H9 (cell line): ENCODE measurements around the gene LARP6. TPM values are rescaled to one million over a fixed set of nuclear protein-coding genes. Genes with fewer than 3 reads are reported as not detected.

Experiments used
- DNase-seq: peaks from one replicate; pipeline ENCODE4 v3.0.0-alpha.2; 2017
- H2AFZ ChIP-seq: one replicate; pipeline ENCODE4 v1.6.1; 2013; ENCODE audit warnings: mild to moderate bottlenecking, low read length, control low read depth, moderate library complexity
- H2AK5ac ChIP-seq: 2 replicates; pipeline ENCODE4 v1.6.1; 2013; ENCODE audit warnings: low read length, control low read depth, mixed read lengths; ENCODE audit not compliant: insufficient read length
- H2BK120ac ChIP-seq: one replicate; pipeline ENCODE4 v1.6.1; 2013; ENCODE audit warnings: low read depth, mild to moderate bottlenecking, low read length, control low read depth, inconsistent platforms; ENCODE audit not compliant: poor library complexity, severe bottlenecking
- H2BK12ac ChIP-seq: 2 replicates; pipeline ENCODE4 v1.6.1; 2013; ENCODE audit warnings: low read length, control low read depth, mixed read lengths, low read depth; ENCODE audit not compliant: insufficient read length
- H2BK15ac ChIP-seq: 2 replicates; pipeline ENCODE4 v1.6.1; 2013; ENCODE audit warnings: low read depth, low read length, control low read depth
- H2BK20ac ChIP-seq: one replicate; pipeline ENCODE4 v1.6.1; 2013; ENCODE audit warnings: low read depth, mild to moderate bottlenecking, low read length, control low read depth, inconsistent platforms; ENCODE audit not compliant: poor library complexity, severe bottlenecking
- H2BK5ac ChIP-seq: 2 replicates; pipeline ENCODE4 v1.6.1; 2013; ENCODE audit warnings: low read length, control low read depth, mixed read lengths; ENCODE audit not compliant: insufficient read length
- H3K14ac ChIP-seq: 2 replicates; pipeline ENCODE4 v1.6.1; 2013; ENCODE audit warnings: low read length, control low read depth; ENCODE audit not compliant: insufficient read depth
- H3K18ac ChIP-seq: 2 replicates; pipeline ENCODE4 v1.6.1; 2013; ENCODE audit warnings: low read depth, mild to moderate bottlenecking, mixed read lengths, low read length, control low read depth; ENCODE audit not compliant: insufficient read length
- H3K23ac ChIP-seq: 2 replicates; pipeline ENCODE4 v1.6.1; 2013; ENCODE audit warnings: low read length, control low read depth, mixed read lengths, low read depth; ENCODE audit not compliant: insufficient read length
- H3K23me2 ChIP-seq: 2 replicates; pipeline ENCODE4 v1.6.1; 2013; ENCODE audit warnings: low read depth, mild to moderate bottlenecking, mixed read lengths, low read length, control low read depth; ENCODE audit not compliant: insufficient read length, poor library complexity, severe bottlenecking
- H3K27ac ChIP-seq: 2 replicates; pipeline ENCODE4 v1.5.1; 2013; ENCODE audit warnings: low read length, control low read depth, mixed read lengths, low read depth; ENCODE audit not compliant: insufficient read length
- H3K27me3 ChIP-seq: 2 replicates; pipeline ENCODE4 v1.6.1; 2013; ENCODE audit warnings: low read length, control low read depth, inconsistent platforms; ENCODE audit not compliant: insufficient read depth
- H3K4ac ChIP-seq: 2 replicates; pipeline ENCODE4 v1.6.1; 2013; ENCODE audit warnings: low read depth, mild to moderate bottlenecking, control low read depth, inconsistent platforms, low read length, moderate library complexity
- H3K4me1 ChIP-seq: 2 replicates; pipeline ENCODE4 v1.6.1; 2013; ENCODE audit warnings: low read length, control low read depth, inconsistent platforms; ENCODE audit not compliant: insufficient read depth
- H3K4me2 ChIP-seq: 2 replicates; pipeline ENCODE4 v1.6.1; 2013; ENCODE audit warnings: low read length, control low read depth, mixed read lengths; ENCODE audit not compliant: insufficient read length, insufficient read depth
- H3K56ac ChIP-seq: 2 replicates; pipeline ENCODE4 v1.6.1; 2013; ENCODE audit warnings: low read depth, mild to moderate bottlenecking, mixed read lengths, low read length, control low read depth; ENCODE audit not compliant: insufficient read length
- H3K79me1 ChIP-seq: 2 replicates; pipeline ENCODE4 v1.6.1; 2013; ENCODE audit warnings: low read depth, mild to moderate bottlenecking, moderate library complexity, low read length, control low read depth, inconsistent platforms; ENCODE audit not compliant: insufficient read depth, poor library complexity, severe bottlenecking
- H3K79me2 ChIP-seq: 2 replicates; pipeline ENCODE4 v1.6.1; 2013; ENCODE audit warnings: low read length, control low read depth, inconsistent platforms; ENCODE audit not compliant: insufficient read depth
- H3K9ac ChIP-seq: 2 replicates; pipeline ENCODE4 v1.6.1; 2013; ENCODE audit warnings: low read length, control low read depth, mixed read lengths; ENCODE audit not compliant: insufficient read length; ENCODE audit errors: extremely low read depth
- H3K9me3 ChIP-seq: one replicate; pipeline ENCODE4 v1.6.1; 2013; ENCODE audit warnings: low read depth, low read length, inconsistent platforms; ENCODE audit not compliant: control insufficient read depth
- H3T11ph ChIP-seq: one replicate; pipeline ENCODE4 v1.6.1; 2013; ENCODE audit warnings: mild to moderate bottlenecking, low read length, control low read depth, inconsistent platforms
- H4K20me1 ChIP-seq: one replicate; pipeline ENCODE4 v1.6.1; 2013; ENCODE audit not compliant: control insufficient read depth, insufficient read length, insufficient read depth
- H4K5ac ChIP-seq: 2 replicates; pipeline ENCODE4 v1.6.1; 2013; ENCODE audit warnings: low read depth, mild to moderate bottlenecking, mixed read lengths, low read length, control low read depth; ENCODE audit not compliant: insufficient read length
- H4K8ac ChIP-seq: replicated peaks from 2 replicates; pipeline ENCODE4 v1.6.1; 2013; ENCODE audit warnings: low read length, control low read depth, mixed read lengths, low read depth; ENCODE audit not compliant: insufficient read length
- H4K91ac ChIP-seq: 2 replicates; pipeline ENCODE4 v1.6.1; 2013; ENCODE audit warnings: low read depth, mild to moderate bottlenecking, moderate library complexity, mixed read lengths, low read length, control low read depth; ENCODE audit not compliant: insufficient read length
- H3K27ac Mint-ChIP-seq, 3 experiments: 2 replicates in 2 of 3; 3 replicates in 1 of 3; pipeline ENCODE4 v1.8.0; 2020 to 2021; ENCODE audit warnings: mixed read lengths in 3 of 3, mild to moderate bottlenecking in 1 of 3, moderate library complexity in 1 of 3
- H3K27me3 Mint-ChIP-seq: 2 replicates; pipeline ENCODE4 v1.8.0; 2021; ENCODE audit warnings: low read depth, mild to moderate bottlenecking, moderate library complexity, mixed read lengths
- H3K36me3 Mint-ChIP-seq, 3 experiments: 2 replicates in 2 of 3; 3 replicates in 1 of 3; pipeline ENCODE4 v1.8.0; 2020 to 2021; ENCODE audit warnings: low read depth in 3 of 3, mixed read lengths in 3 of 3; ENCODE audit not compliant: insufficient read depth in 1 of 3
- H3K4me1 Mint-ChIP-seq, 2 experiments: 2 replicates each; pipeline ENCODE4 v1.8.0; 2020; ENCODE audit warnings: mixed read lengths in 2 of 2
- H3K4me3 Mint-ChIP-seq, 2 experiments: 2 replicates in 1 of 2; 3 replicates in 1 of 2; pipeline ENCODE4 v1.8.0; 2020 to 2021; ENCODE audit warnings: mild to moderate bottlenecking in 2 of 2, mixed read lengths in 2 of 2, moderate library complexity in 1 of 2
- H3K9me3 Mint-ChIP-seq, 2 experiments: 2 replicates in 1 of 2; 3 replicates in 1 of 2; pipeline ENCODE4 v1.8.0; 2020; ENCODE audit warnings: mild to moderate bottlenecking in 2 of 2, mixed read lengths in 2 of 2, moderate library complexity in 1 of 2
- WGBS: extraction: QIAGEN DNeasy Blood & Tissue Kit; methylation state at CpG from one replicate; pipeline ENCODE4 v1.1.7; 2013; ENCODE audit warnings: missing lambda C conversion rate, low lambda C conversion rate, mixed read lengths; ENCODE audit not compliant: insufficient read length; ENCODE audit errors: extremely low coverage; 5-methylcytosine and 5-hydroxymethylcytosine counted together
- total RNA-seq: library from RNA; stranded (reverse); gene quantifications from 2 replicates; pipeline ENCODE4 v1.2.1, GENCODE V29; 2021
- TF ChIP-seq, protein P1 (sequence below): fragments of 200-600 bp; sonication (generic); conservative IDR thresholded peaks from 3 replicates; pipeline ENCODE4 v1.8.0; 2021; ENCODE audit warnings: antibody characterized with exemption, mild to moderate bottlenecking

The LARP6 gene
- total RNA-seq, 1 experiment from 2014 or later: 18.9 TPM

GRCh38 chr15:70855764-70856163 lies 1.8 kb upstream of the LARP6 start:
- Histone ChIP-seq H2BK120ac (no peak overlapping the region), H4K8ac (no peak overlapping the region), H3K4ac (no peak overlapping the region), H3K4me2 (no peak overlapping the region), H3T11ph (no peak overlapping the region), H3K18ac (no peak overlapping the region), H3K23ac (no peak overlapping the region), H2AFZ (no peak overlapping the region), H4K5ac (no peak overlapping the region), H2BK15ac (no peak overlapping the region), H3K27me3 (no peaks in the 10 kb centered on the region), H2BK12ac (no peak overlapping the region), H3K27ac (no peak overlapping the region), H2BK20ac (no peak overlapping the region), H3K56ac (no peak overlapping the region), H4K91ac (no peak overlapping the region), H4K20me1 (no peaks in the 10 kb centered on the region), H3K14ac (no peak overlapping the region), H3K9me3 (no peaks in the 10 kb centered on the region), H3K79me1 (no peaks in the 10 kb centered on the region), H3K79me2 (no peaks in the 10 kb centered on the region), H2AK5ac (no peak overlapping the region), H3K23me2 (peaks cover 12% of the 10 kb centered on the region), H2BK5ac (no peak overlapping the region), H3K4me1 (no peaks in the 10 kb centered on the region), H3K9ac (no peak overlapping the region)
- TF ChIP-seq, protein P1, sequence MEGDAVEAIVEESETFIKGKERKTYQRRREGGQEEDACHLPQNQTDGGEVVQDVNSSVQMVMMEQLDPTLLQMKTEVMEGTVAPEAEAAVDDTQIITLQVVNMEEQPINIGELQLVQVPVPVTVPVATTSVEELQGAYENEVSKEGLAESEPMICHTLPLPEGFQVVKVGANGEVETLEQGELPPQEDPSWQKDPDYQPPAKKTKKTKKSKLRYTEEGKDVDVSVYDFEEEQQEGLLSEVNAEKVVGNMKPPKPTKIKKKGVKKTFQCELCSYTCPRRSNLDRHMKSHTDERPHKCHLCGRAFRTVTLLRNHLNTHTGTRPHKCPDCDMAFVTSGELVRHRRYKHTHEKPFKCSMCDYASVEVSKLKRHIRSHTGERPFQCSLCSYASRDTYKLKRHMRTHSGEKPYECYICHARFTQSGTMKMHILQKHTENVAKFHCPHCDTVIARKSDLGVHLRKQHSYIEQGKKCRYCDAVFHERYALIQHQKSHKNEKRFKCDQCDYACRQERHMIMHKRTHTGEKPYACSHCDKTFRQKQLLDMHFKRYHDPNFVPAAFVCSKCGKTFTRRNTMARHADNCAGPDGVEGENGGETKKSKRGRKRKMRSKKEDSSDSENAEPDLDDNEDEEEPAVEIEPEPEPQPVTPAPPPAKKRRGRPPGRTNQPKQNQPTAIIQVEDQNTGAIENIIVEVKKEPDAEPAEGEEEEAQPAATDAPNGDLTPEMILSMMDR: no peak
- H3K27ac Mint-ChIP-seq: no peak overlapping the region
- no peak for DNase-seq
- peaks cover 13 to 16% of the 10 kb centered on the region in 2 experiments for H3K4me1 Mint-ChIP-seq
- H3K4me3 Mint-ChIP-seq: no peak overlapping the region
- peaks cover 0 to 2% of the 10 kb centered on the region in 2 experiments; a peak in 1 of 5 replicates for H3K9me3 Mint-ChIP-seq
- peaks cover 8 to 10% (median 9%) of the 10 kb centered on the region in 3 experiments for H3K36me3 Mint-ChIP-seq
- no CpG with 5 or more reads among the region's 2 CpGs for WGBS
- H3K27me3 Mint-ChIP-seq: peaks cover 30% of the 10 kb centered on the region
